HS-27A (cell line): ENCODE results near the gene IL1RAPL2.
"Not testable (repeated sequence)": the region's sequence is repeated elsewhere in the genome, so short reads cannot be mapped to it uniquely, and the experiment has no call there.

Source experiments
- DNase-seq: peaks from one replicate; pipeline ENCODE4 v3.0.0-alpha.2; 2012; ENCODE audit warnings: low read depth, missing footprints

The IL1RAPL2 gene

GRCh38 chrX:105701310-105702052 lies 1135.5 kb downstream of the IL1RAPL2 start:
- DNase-seq: no peak

DNA sequence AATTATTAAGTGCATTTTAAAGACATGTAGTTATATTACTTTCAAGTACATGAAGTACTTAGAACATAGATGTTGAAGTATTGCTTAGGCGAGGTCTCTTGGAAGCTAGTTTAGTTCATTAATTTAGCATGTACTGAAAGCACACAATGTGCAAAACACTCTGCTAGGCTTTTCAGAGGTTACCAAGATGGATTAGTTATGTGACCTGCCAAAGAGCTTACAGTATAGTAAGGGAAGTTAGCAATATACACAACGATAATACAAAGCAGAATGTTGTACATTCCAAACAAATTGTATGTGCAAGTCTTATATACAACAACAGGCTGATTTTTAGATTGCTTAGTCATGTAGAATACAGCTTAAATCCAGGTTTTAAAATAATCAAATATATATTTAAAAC lies 1137.9 kb downstream of the IL1RAPL2 start:
- DNase-seq: no peak

GRCh38 chrX:105706041-105706440 lies 1140.0 kb downstream of the IL1RAPL2 start:
- DNase-seq: no peak

DNA sequence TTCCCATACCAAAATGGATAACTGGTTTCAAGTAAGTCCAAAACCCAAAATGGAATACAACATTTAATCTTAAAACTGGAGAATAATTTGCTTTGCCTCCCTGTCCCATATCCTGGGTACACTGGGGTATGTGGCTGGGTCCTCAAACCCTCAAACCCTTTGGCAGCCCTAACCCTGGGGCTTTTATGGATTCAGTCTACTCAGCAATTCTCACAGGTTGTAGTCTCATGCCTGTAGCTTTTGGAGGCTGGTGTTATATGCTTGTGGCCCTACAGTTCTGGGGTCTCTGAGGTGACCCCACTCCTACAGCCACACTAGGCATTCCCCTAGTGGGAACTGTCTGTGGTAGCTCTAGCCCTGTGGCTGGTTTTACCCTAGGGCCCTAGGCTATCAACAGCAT lies 1145.8 kb downstream of the IL1RAPL2 start:
- DNase-seq: no peak

DNA sequence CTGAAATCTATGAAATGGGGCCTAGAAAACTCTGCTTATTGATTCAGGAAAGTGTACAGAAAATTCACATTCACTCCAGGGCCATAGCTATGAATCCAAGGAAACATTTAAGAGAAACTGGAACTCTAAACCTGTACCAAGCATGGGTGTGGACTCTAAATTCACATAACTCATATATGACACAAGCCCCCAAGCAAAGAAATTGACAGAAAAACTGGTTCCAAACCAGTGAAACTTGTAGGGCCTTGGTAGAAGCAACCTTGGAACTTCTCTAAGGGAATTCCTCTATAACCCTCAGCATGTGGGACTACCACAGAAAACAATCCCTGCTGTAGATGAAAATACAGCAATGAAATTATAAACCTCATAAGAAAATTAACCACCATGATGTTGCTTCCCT lies 1149.7 kb downstream of the IL1RAPL2 start:
- no peak for DNase-seq

DNA sequence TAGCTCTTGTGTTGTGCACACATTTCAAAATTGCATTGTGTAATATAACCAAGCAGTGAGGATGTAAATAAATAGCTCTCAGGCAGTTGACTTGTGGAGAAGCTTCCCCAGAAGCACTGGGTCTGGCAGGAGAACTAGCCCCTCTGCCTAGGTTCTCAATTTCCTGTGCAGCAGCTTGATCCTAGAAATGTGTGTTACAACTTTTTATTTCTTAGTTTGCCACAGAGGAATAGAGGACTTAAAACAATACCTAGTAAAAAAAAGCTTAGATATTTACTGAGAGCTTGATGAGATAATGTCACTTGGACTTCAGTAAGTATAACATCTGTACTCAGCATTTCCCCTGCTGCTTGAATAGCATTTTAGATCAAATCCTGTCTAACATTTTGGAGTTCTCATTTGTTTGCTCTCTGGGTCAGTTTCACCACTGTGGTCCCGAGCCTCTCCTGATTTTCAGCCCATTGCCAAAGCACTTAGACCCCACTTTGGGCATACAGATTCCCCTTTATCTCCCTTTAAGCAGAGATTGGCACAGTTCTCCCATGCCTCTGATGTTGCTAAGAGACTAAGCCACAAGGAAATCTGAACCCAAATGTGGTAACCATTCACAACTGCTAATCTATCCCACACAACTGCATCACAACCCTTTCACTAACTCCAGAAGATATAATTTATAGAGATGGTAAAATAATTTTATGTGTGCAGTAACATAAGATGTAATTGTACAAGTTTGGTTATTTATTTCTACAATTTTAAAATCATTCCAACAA lies 1158.2 kb downstream of the IL1RAPL2 start:
- no peak for DNase-seq

GRCh38 chrX:105725228-105725627 lies 1159.2 kb downstream of the IL1RAPL2 start:
- no peak for DNase-seq

DNA sequence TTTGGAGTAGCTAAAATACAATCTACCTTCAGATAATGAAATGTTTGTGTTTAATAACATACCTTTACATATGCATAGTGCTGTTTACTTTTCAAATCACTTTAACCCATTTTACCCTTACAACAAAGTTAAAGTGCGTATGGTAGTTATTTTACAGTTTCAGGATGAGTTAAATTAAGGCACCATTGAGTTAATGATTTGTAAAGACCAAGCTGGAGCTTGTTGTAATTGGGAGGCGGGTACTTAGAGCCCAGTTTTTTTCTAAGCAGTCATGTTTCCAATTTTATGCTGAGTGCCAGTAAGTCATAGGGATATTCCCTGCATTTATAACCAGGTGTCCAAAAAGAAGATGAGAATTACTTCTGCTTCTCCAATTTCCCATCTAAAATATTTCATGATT lies 1172.2 kb downstream of the IL1RAPL2 start:
- no peak for DNase-seq

DNA sequence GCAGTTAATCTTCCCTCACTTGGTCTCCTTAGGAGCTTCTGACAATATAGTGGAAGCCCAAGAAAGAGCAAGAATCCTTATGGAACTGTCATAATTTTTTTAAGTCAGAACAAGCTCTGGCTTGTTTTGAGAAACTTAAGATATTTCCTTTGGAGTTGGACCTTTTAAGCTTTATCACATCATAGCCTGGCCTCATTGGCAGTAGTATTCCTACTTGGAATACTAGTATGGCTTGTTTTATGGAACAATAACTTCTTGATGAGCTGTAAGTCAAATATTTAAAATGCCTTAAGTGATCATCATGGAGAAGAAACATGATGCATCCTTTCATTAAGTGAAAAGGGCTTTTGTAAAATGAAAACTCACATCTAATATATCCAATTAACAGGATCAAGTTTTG lies 1178.3 kb downstream of the IL1RAPL2 start:
- no peak for DNase-seq

DNA sequence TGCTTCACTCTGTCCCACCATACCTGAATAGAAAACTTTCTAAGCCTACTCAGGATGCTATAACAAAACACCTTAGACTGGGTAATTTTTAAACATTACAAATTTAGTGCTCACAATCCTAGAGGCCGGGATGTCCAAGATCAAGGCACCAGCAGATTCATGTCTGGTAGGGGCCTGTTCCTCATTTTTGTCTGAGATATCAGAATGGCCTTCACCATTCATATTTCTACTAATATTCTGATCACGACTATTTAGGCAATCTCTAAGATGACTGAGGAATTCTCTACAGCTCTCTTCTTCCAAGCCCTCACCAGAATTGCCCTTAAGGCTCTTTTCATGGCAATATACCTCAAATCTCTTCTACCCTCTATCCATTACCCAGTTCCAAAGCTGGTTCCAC lies 1178.9 kb downstream of the IL1RAPL2 start:
- no peak for DNase-seq

DNA sequence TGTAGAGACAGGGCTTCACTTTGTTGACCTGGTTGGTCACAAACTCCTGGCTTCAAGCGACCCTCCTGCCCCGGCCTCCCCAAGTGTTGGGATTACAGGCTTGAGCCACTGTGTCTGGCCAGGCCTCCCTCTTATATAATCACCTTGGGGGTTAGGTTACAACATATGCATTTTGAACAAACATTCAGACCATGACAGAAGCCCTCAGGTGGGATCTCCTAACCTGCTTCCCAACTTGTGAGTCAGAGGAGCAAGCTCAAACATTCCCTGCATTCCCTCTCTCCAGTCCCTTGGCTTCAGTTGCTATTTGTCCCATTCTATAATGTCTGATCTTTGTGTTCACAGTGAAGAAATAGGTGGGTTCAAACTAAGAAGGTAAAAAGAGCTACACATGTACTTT lies 1179.9 kb downstream of the IL1RAPL2 start:
- DNase-seq: no peak

GRCh38 chrX:105752338-105752956 lies 1186.4 kb downstream of the IL1RAPL2 start:
- no peak for DNase-seq

DNA sequence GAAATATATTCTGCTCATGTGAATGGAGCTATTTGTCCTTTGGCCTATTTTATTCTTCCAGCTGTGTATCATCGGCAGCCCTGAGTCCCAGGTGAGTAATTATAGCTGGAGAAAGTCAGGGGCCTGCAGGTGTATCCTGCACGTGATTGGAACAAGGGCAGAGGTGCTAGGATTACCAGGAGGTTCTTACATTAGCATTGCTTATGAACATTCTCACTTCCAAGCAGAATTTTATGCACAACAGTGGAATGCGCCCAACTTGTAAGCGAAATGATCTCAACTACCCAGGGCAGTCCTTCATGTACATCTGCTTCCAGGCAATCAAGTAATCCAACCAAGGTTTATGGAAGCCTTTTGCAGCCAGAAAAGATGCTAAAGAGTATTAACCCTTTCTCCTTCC lies 1187.4 kb downstream of the IL1RAPL2 start:
- no peak for DNase-seq

DNA sequence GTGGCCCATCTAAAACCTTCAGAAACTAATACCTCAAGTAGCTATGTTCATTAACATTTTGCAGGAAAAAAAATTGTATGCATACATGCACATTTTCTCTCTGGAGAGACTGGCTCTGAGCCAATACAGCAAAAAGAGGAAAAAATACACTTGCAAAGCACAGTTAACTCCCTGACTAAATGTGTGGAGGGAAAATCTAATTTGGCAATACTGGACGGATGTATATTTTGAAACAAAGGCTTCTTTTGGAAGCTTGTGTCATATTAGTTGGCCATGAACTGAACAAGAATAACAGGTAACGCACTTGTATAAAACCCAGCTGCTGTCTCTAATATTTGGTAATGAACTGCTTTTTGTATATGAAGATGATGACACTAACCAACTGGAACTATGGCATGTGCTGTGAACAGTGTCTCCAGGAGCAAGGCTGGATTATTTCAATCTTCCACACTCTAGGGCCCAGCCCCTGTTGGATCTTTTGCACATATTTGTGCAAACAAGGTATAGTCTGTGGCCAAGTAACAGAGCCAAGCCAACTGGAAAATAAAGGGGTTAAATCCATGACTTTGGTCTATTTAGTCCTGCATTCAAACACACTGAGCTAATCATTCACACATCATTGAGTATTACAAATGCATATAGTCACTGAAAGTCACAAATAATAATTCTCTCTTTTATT lies 1188.4 kb downstream of the IL1RAPL2 start:
- no peak for DNase-seq

DNA sequence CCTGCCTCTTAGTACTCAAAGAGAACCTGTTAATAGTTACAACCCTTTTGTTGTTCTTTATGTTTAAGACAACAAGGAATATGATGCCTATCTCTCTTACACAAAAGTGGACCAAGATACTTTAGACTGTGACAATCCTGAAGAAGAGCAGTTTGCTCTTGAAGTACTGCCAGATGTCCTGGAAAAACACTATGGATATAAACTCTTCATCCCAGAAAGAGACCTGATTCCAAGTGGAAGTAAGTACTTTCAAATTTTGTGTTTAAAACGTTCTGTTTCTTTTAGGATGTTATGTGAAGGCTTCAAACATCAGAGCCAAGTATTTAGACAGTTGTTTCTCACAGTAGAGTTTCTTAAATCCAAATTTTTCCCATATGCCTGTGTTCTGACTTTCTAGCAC lies 1189.1 kb downstream of the IL1RAPL2 start:
- no peak for DNase-seq

DNA sequence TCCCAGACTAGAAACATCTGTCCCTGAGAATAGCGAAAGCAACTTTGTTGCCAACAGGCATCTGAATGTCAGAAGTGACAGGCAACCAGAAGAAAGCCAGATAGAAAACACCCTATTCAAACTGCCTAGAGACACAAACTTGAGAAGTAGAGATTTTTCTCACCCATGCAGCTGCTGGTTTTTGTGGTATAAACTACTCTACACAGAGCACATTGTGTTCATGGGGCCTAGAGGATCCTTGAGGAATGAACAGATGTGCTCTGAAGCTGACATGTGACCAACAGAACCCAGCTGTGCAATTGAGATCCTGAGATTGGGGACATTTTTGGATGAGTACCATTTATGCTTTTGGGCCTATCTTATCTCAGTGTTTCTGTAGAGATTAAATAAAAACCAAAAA lies 1192.8 kb downstream of the IL1RAPL2 start:
- no peak for DNase-seq

GRCh38 chrX:105759598-105759997 lies 1193.6 kb downstream of the IL1RAPL2 start:
- no peak for DNase-seq

DNA sequence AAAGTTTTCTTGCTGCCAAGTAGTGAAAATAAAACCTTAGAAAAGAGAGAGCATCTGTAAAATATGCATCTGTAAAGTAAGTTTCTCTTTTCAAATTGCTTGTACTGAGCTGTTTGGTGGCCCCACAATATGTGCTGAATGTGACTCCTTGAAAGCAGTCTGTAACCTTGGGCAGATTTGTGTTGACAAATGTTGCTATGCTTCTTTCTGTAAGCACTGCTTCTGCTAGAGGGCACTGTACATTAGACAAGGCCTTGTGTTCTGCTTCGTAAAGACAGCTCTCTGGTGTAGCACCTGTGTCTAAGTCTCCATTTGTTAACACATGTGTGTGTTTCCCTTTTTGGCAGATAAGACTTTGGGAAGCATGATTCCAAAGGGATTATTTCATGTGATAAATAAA lies 1199.7 kb downstream of the IL1RAPL2 start:
- DNase-seq: no peak

- no peak for DNase-seq
Observed at GRCh38 chrX:105773801-105774200, 1207.8 kb downstream of the IL1RAPL2 start.

- DNase-seq: no peak
Observed at GRCh38 chrX:105775679-105776078, 1209.7 kb downstream of the IL1RAPL2 start.

GRCh38 chrX:105781804-105782203 lies 1215.8 kb downstream of the IL1RAPL2 start:
- no peak for DNase-seq

GRCh38 chrX:105796877-105797276 lies 1230.9 kb downstream of the IL1RAPL2 start:
- not testable (repeated sequence) for DNase-seq

GRCh38 chrX:105803891-105804290 lies 1237.9 kb downstream of the IL1RAPL2 start:
- DNase-seq: no peak
